T-helper 22 cell (primary cell): ENCODE measurements around the gene PRDM16.

Experiments used
- DNase-seq: peaks from one replicate; pipeline ENCODE4 v3.0.0-alpha.2; 2020; ENCODE audit warnings: low read depth

PRDM16 gene

GRCh38 chr1:3432306-3432705, 363.3 kb downstream of the PRDM16 start:
- no peak for DNase-seq

- DNase-seq, result no peak
Observed at GRCh38 chr1:3433076-3433475, 364.1 kb downstream of the PRDM16 start.

- DNase-seq, result no peak
Observed at GRCh38 chr1:3433596-3434320, 364.8 kb downstream of the PRDM16 start.

GRCh38 chr1:3434406-3435110, 365.6 kb downstream of the PRDM16 start:
- no peak for DNase-seq

GRCh38 chr1:3435666-3436065, 366.7 kb downstream of the PRDM16 start:
- no peak for DNase-seq

- no peak for DNase-seq
Observed at GRCh38 chr1:3436451-3436850, 367.4 kb downstream of the PRDM16 start.

- no peak for DNase-seq
Observed at GRCh38 chr1:3436901-3437300, 367.9 kb downstream of the PRDM16 start.

GRCh38 chr1:3438661-3439180, 369.7 kb downstream of the PRDM16 start:
- no peak for DNase-seq

- DNase-seq, result no peak
Observed at GRCh38 chr1:3439346-3440299, 370.6 kb downstream of the PRDM16 start.

GRCh38 chr1:3440300-3440681, 371.3 kb downstream of the PRDM16 start:
- DNase-seq, result no peak

- no peak for DNase-seq
Observed at GRCh38 chr1:3440711-3441409, 371.9 kb downstream of the PRDM16 start.

- DNase-seq, result no peak
Observed at GRCh38 chr1:3441410-3441847, 372.4 kb downstream of the PRDM16 start.

- no peak for DNase-seq
Observed at GRCh38 chr1:3441880-3442279, 372.9 kb downstream of the PRDM16 start.

- no peak for DNase-seq
Observed at GRCh38 chr1:3442331-3442730, 373.3 kb downstream of the PRDM16 start.

- DNase-seq, result no peak
Observed at GRCh38 chr1:3442901-3443300, 373.9 kb downstream of the PRDM16 start.

GRCh38 chr1:3443807-3444206, 374.8 kb downstream of the PRDM16 start:
- DNase-seq, result no peak

GRCh38 chr1:3444298-3444697, 375.3 kb downstream of the PRDM16 start:
- no peak for DNase-seq

GRCh38 chr1:3444736-3445135, 375.7 kb downstream of the PRDM16 start:
- no peak for DNase-seq

GRCh38 chr1:3450202-3450863, 381.3 kb downstream of the PRDM16 start:
- no peak for DNase-seq

GRCh38 chr1:3450983-3451382, 382.0 kb downstream of the PRDM16 start:
- DNase-seq, result no peak
